Measurements from ENCODE around the gene APPBP2. TPM values are rescaled to one million over a fixed set of nuclear protein-coding genes. Genes with fewer than 3 reads are reported as not detected.
A peak's percentile ranks its signal among the peaks of the same experiment; 100 is the strongest.

Gene APPBP2, protein sequence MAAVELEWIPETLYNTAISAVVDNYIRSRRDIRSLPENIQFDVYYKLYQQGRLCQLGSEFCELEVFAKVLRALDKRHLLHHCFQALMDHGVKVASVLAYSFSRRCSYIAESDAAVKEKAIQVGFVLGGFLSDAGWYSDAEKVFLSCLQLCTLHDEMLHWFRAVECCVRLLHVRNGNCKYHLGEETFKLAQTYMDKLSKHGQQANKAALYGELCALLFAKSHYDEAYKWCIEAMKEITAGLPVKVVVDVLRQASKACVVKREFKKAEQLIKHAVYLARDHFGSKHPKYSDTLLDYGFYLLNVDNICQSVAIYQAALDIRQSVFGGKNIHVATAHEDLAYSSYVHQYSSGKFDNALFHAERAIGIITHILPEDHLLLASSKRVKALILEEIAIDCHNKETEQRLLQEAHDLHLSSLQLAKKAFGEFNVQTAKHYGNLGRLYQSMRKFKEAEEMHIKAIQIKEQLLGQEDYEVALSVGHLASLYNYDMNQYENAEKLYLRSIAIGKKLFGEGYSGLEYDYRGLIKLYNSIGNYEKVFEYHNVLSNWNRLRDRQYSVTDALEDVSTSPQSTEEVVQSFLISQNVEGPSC
- 44.9 and 47.6 TPM in 2 replicates for total RNA-seq (2021)
- percentile 83 among the genes with signal in this experiment for Bru-seq, nascent RNA
- BruChase-seq, experiment 1, labeled RNA remaining after a 2-hour chase: percentile 80 among the genes with signal in this experiment
- percentile 76 among the genes with signal in this experiment for BruChase-seq, experiment 2, labeled RNA remaining after a 6-hour chase
- long read RNA-seq, full-length matches to known transcripts: 46 of 60 reads
- long read RNA-seq, partial matches to known transcripts: 7 of 60 reads
- long read RNA-seq, other reads (novel, unspliced or antisense): 7 of 60 reads

DNA sequence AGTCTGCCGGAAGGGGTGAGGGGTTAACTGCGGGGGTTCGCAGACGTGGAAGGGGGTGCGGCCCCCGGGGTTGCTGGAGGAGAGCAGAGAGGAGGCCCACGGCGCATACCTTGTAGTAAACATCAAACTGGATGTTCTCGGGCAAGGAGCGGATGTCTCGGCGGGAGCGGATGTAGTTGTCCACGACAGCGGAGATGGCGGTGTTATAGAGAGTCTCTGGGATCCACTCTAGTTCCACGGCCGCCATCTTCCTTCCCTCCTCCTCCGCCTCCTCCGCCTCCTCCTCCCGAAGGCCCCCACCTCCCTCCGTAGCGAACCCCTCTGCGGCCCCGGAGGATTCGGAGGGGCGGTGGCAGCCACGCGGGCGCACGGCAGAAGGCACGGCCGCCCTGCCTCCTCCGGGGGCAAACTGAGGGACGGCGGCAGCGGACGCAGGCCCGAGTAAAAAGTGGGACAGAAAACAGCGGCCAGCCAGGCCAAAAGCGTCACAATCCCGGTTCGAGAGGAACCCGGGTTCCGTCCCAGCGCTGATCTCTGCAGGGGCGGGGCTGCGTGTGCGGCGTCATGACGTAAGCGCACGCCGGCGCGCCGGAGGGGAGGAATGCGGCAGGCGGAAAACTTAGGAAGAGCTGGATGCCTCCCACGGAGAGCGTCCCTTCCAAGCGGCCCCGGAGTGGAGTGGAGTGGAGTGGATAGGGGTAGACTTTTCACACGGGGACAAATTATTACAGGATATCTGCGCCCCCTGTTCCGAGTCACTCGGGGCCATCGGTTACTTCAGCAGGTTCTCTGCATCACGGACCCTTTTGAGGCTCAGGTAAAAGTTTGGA is at the start of gene APPBP2:
Gene APPBP2 (minus strand): TSS at position 558 of the 830 bp plus-strand sequence. CDS start 311 bp downstream, at position 247.
- Histone ChIP-seq H3K27ac (ENCODE audit: low read depth, low read length, poor library complexity, severe bottlenecking) (peak within 1 kb of the TSS; percentile 99), H3K36me3 (ENCODE audit: insufficient read depth, low read length, poor library complexity, severe bottlenecking) (no peaks in the 10 kb centered on the region), H3K27me3 (replicated peaks; ENCODE audit: insufficient read depth, low read depth, low read length, poor library complexity) (no peaks in the 10 kb centered on the region), H3K4me3 (ENCODE audit: low read depth, low read length, poor library complexity, severe bottlenecking) (peak within 1 kb of the TSS; percentile 91), H3K9me3 (ENCODE audit: low read depth, low read length, poor library complexity, severe bottlenecking) (no peaks in the 10 kb centered on the region), H3K4me1 (ENCODE audit: insufficient read depth, low read length, poor library complexity, severe bottlenecking) (peaks cover 6% of the 10 kb centered on the region)
- TF ChIP-seq, protein P1, sequence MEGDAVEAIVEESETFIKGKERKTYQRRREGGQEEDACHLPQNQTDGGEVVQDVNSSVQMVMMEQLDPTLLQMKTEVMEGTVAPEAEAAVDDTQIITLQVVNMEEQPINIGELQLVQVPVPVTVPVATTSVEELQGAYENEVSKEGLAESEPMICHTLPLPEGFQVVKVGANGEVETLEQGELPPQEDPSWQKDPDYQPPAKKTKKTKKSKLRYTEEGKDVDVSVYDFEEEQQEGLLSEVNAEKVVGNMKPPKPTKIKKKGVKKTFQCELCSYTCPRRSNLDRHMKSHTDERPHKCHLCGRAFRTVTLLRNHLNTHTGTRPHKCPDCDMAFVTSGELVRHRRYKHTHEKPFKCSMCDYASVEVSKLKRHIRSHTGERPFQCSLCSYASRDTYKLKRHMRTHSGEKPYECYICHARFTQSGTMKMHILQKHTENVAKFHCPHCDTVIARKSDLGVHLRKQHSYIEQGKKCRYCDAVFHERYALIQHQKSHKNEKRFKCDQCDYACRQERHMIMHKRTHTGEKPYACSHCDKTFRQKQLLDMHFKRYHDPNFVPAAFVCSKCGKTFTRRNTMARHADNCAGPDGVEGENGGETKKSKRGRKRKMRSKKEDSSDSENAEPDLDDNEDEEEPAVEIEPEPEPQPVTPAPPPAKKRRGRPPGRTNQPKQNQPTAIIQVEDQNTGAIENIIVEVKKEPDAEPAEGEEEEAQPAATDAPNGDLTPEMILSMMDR (conservative IDR thresholded peaks at IDR 0.05; ENCODE audit: low read depth, low read length): no peak
- no peak for TF ChIP-seq EZH2 (IDR thresholded peaks at IDR 0.05; ENCODE audit: borderline replicate concordance, low read depth, low read length, poor library complexity, severe bottlenecking)
- ChIA-PET POLR2A (ENCODE audit: low non-redundant PET) (interaction anchor here (0.6 kb wide), 1 partner anchor 150 kb away, joined by 3 read pairs; no protein-coding TSS in a partner anchor), CTCF (no interaction called here)
- no TSS peak for BruUV-seq (replicated peaks)
- intact Hi-C loops (cut with micrococcal nuclease; ENCODE audit: unreplicated experiment): no loop called here
- peak; percentile 93 for DNase-seq (ENCODE audit: low spot score)

DNA sequence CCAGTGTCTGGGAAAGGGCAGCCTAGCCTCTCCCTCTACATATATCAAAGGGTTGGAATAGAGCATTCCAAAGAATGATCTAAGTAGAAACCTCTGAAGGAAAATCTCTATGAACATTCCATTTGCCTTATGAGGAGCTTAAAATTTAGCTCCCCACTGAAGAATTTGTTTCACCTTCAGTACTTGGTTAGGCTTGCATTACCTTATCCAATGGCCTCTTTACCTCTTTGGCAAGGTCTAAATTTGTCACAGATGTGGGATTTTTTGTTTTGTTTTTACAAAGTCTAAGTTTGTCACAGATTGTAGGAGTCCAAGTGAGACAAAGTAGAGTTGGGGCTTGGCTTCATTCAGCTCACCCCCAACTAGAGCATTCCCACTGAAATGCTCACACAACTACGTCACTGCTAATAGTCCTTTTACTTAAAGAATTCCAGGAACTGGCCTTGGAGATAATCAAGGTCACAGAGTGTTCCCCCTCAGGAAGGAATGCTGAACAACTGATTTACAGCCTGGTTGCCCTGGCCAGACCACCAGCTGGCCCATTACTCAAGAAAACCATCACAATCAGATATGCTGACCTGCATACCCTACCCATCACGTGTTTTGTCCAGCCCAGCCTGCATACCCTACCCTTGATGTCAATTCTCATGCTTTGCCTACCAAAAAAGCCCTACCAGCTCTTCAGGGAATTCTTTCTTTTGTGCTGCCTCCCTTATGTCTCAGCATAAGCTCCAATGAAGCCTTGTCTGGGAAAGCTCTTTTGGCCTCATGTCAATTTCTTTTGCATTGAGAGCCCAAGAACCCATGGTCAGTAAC is 47.4 kb upstream of the APPBP2 start:
- Histone ChIP-seq H3K4me3 (ENCODE audit: low read depth, low read length, poor library complexity, severe bottlenecking) (no peak overlapping the region), H3K36me3 (ENCODE audit: insufficient read depth, low read length, poor library complexity, severe bottlenecking) (no peaks in the 10 kb centered on the region), H3K4me1 (ENCODE audit: insufficient read depth, low read length, poor library complexity, severe bottlenecking) (no peaks in the 10 kb centered on the region), H3K9me3 (ENCODE audit: low read depth, low read length, poor library complexity, severe bottlenecking) (no peaks in the 10 kb centered on the region), H3K27me3 (replicated peaks; ENCODE audit: insufficient read depth, low read depth, low read length, poor library complexity) (no peaks in the 10 kb centered on the region), H3K27ac (ENCODE audit: low read depth, low read length, poor library complexity, severe bottlenecking) (no peak overlapping the region)
- BruUV-seq (replicated peaks): no TSS peak
- POLR2A ChIA-PET (ENCODE audit: low non-redundant PET): no interaction called here
- TF ChIP-seq, protein P1 (conservative IDR thresholded peaks at IDR 0.05; ENCODE audit: low read depth, low read length): no peak
- TF ChIP-seq EZH2 (IDR thresholded peaks at IDR 0.05; ENCODE audit: borderline replicate concordance, low read depth, low read length, poor library complexity, severe bottlenecking): no peak
- intact Hi-C loops (cut with micrococcal nuclease; ENCODE audit: unreplicated experiment): no loop called here
- CTCF ChIA-PET: no interaction called here
- DNase-seq (ENCODE audit: low spot score): no peak
